PFSK-1 (cell line): ENCODE results near the gene NDRG3.

Experiments
- POLR2AphosphoS5 ChIP-seq: IDR thresholded peaks from 2 replicates; pipeline ENCODE4 v1.6.1; 2012; ENCODE audit warnings: low read depth, mild to moderate bottlenecking, control low read depth, low read length, moderate library complexity
- REST ChIP-seq, 2 experiments: IDR thresholded peaks; 2 replicates each; pipeline versions ENCODE4 v1.6.1 to v1.8.0; 2011 to 2012; ENCODE audit warnings: low read depth in 2 of 2, low read length in 2 of 2, control low read depth in 1 of 2, inconsistent platforms in 1 of 2, mild to moderate bottlenecking in 1 of 2, moderate library complexity in 1 of 2; ENCODE audit not compliant: insufficient read depth in 1 of 2
- SIN3A ChIP-seq: IDR thresholded peaks from 2 replicates; pipeline ENCODE4 v1.6.1; 2012; ENCODE audit warnings: mild to moderate bottlenecking, low read length, moderate library complexity, borderline replicate concordance; ENCODE audit not compliant: insufficient read depth
- TAF1 ChIP-seq: IDR thresholded peaks from 2 replicates; pipeline ENCODE4 v1.6.1; 2012; ENCODE audit warnings: low read length, control low read depth, borderline replicate concordance; ENCODE audit not compliant: insufficient read depth

GRCh38 chr20:36791862-36792261, 46.0 kb upstream of the NDRG3 start:
- TF ChIP-seq POLR2AphosphoS5 = no peak
- no peak for TF ChIP-seq REST (IDR thresholded peaks at IDR 0.05; ENCODE audit: insufficient read depth in 1 of 2, low read depth in 2 of 2, low read length in 2 of 2)
- TF ChIP-seq TAF1 = no peak
- TF ChIP-seq SIN3A = no peak
